Measurements from ENCODE around the gene TMTC2. TPM values are rescaled to one million over a fixed set of nuclear protein-coding genes. Genes with fewer than 3 reads are reported as not detected.

The TMTC2 gene
- total RNA-seq, 1 donor from 2014 or later: 20.2 TPM

GRCh38 chr12:82740129-82741000, 53.7 kb downstream of the TMTC2 start:
- H3K36me3 Mint-ChIP-seq (ENCODE audit: unreplicated experiment): peaks cover 11% of the 10 kb centered on the region
- DNase-seq (ENCODE audit: extremely low spot score, unreplicated experiment): no peak
- TF ChIP-seq CTCF (IDR thresholded peaks at IDR 0.05): no peak

GRCh38 chr12:82745063-82745674, 58.5 kb downstream of the TMTC2 start:
- H3K27ac Mint-ChIP-seq (ENCODE audit: unreplicated experiment): peak overlapping the region; percentile 75
- no peak overlapping the region for H3K4me3 Mint-ChIP-seq (ENCODE audit: unreplicated experiment)
- no peaks in the 10 kb centered on the region for H3K27me3 Mint-ChIP-seq (ENCODE audit: unreplicated experiment)
- no peak for TF ChIP-seq CTCF (IDR thresholded peaks at IDR 0.05)
- no peak for DNase-seq (ENCODE audit: extremely low spot score, unreplicated experiment)
- peaks cover 10% of the 10 kb centered on the region for H3K36me3 Mint-ChIP-seq (ENCODE audit: unreplicated experiment)
- no peaks in the 10 kb centered on the region for H3K9me3 Mint-ChIP-seq (ENCODE audit: unreplicated experiment)
- H3K4me1 Mint-ChIP-seq (ENCODE audit: unreplicated experiment): peaks cover 63% of the 10 kb centered on the region

More at GRCh38 chr12:82740129-82741000, 53.7 kb downstream of the TMTC2 start:
- Mint-ChIP-seq H3K9me3 (ENCODE audit: unreplicated experiment) (no peaks in the 10 kb centered on the region), H3K4me1 (ENCODE audit: unreplicated experiment) (peaks cover 65% of the 10 kb centered on the region), H3K4me3 (ENCODE audit: unreplicated experiment) (no peak overlapping the region), H3K27ac (ENCODE audit: unreplicated experiment) (peak overlapping the region; percentile 93), H3K27me3 (ENCODE audit: unreplicated experiment) (no peaks in the 10 kb centered on the region)

- H3K9me3 Mint-ChIP-seq (ENCODE audit: unreplicated experiment): no peaks in the 10 kb centered on the region
- DNase-seq (ENCODE audit: extremely low spot score, unreplicated experiment): no peak
- H3K27me3 Mint-ChIP-seq (ENCODE audit: unreplicated experiment): no peaks in the 10 kb centered on the region
- TF ChIP-seq CTCF (IDR thresholded peaks at IDR 0.05): no peak
- no peak overlapping the region for H3K4me3 Mint-ChIP-seq (ENCODE audit: unreplicated experiment)
- peaks cover 13% of the 10 kb centered on the region for H3K36me3 Mint-ChIP-seq (ENCODE audit: unreplicated experiment)
- H3K27ac Mint-ChIP-seq (ENCODE audit: unreplicated experiment): peak overlapping the region; percentile 48
- peaks cover 59% of the 10 kb centered on the region for H3K4me1 Mint-ChIP-seq (ENCODE audit: unreplicated experiment)
Measured at GRCh38 chr12:82745807-82746206, 59.1 kb downstream of the TMTC2 start.

GRCh38 chr12:82746668-82747067, 60.0 kb downstream of the TMTC2 start:
- no peak for TF ChIP-seq CTCF (IDR thresholded peaks at IDR 0.05)
- Mint-ChIP-seq H3K27ac (ENCODE audit: unreplicated experiment) (peak overlapping the region; percentile 48), H3K4me1 (ENCODE audit: unreplicated experiment) (peaks cover 55% of the 10 kb centered on the region), H3K4me3 (ENCODE audit: unreplicated experiment) (no peak overlapping the region), H3K27me3 (ENCODE audit: unreplicated experiment) (no peaks in the 10 kb centered on the region), H3K36me3 (ENCODE audit: unreplicated experiment) (peaks cover 11% of the 10 kb centered on the region), H3K9me3 (ENCODE audit: unreplicated experiment) (no peaks in the 10 kb centered on the region)
- no peak for DNase-seq (ENCODE audit: extremely low spot score, unreplicated experiment)

GRCh38 chr12:82749015-82749414, 62.3 kb downstream of the TMTC2 start:
- H3K4me3 Mint-ChIP-seq (ENCODE audit: unreplicated experiment): no peak overlapping the region
- peaks cover 66% of the 10 kb centered on the region for H3K4me1 Mint-ChIP-seq (ENCODE audit: unreplicated experiment)
- no peak for DNase-seq (ENCODE audit: extremely low spot score, unreplicated experiment)
- no peaks in the 10 kb centered on the region for H3K27me3 Mint-ChIP-seq (ENCODE audit: unreplicated experiment)
- H3K9me3 Mint-ChIP-seq (ENCODE audit: unreplicated experiment): no peaks in the 10 kb centered on the region
- H3K36me3 Mint-ChIP-seq (ENCODE audit: unreplicated experiment): peaks cover 6% of the 10 kb centered on the region
- TF ChIP-seq CTCF (IDR thresholded peaks at IDR 0.05): no peak
- H3K27ac Mint-ChIP-seq (ENCODE audit: unreplicated experiment): peak overlapping the region; percentile 27

All from osteocyte (in vitro differentiated cells).